GM19395 (cell line): ENCODE measurements around the gene NDUFA11.
A peak's percentile ranks its signal among the peaks of the same experiment; 100 is the strongest.

Experiments
- ATAC-seq: cut with Tn5 transposase; IDR thresholded peaks from one replicate; pipeline ENCODE4 v1.9.1; 2021; ENCODE audit warnings: mild to moderate bottlenecking, moderate library complexity; ENCODE audit not compliant: unreplicated experiment

Gene NDUFA11

DNA sequence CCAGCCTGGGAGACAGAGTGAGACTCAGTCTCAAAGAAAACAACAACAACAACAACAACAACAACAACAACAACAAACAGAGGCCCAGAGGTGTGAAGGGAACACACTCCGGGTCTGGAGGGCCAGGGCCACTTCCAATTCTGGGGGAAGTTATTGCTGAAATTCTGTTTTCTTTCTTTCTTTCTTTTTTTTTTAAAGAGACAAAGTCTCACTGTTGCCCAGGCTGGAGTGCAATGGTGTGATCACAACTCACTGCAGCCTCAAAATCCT lies 7.0 kb upstream of the NDUFA11 start:
- ATAC-seq: no peak

GRCh38 chr19:5908773-5909442 lies 5.3 kb upstream of the NDUFA11 start:
- ATAC-seq: no peak

- ATAC-seq: no peak
Observed at GRCh38 chr19:5907241-5907640, 3.7 kb upstream of the NDUFA11 start.

GRCh38 chr19:5905114-5905778 lies 1.7 kb upstream of the NDUFA11 start:
- ATAC-seq: no peak

GRCh38 chr19:5904352-5905113 lies 943 bp upstream of the NDUFA11 start, which contains the start of gene VMAC:
Gene VMAC, plus strand, starts transcription at chr19:5904872. Its CDS starts 19 bp downstream, at chr19:5904891.
- ATAC-seq: peak; percentile 89

DNA sequence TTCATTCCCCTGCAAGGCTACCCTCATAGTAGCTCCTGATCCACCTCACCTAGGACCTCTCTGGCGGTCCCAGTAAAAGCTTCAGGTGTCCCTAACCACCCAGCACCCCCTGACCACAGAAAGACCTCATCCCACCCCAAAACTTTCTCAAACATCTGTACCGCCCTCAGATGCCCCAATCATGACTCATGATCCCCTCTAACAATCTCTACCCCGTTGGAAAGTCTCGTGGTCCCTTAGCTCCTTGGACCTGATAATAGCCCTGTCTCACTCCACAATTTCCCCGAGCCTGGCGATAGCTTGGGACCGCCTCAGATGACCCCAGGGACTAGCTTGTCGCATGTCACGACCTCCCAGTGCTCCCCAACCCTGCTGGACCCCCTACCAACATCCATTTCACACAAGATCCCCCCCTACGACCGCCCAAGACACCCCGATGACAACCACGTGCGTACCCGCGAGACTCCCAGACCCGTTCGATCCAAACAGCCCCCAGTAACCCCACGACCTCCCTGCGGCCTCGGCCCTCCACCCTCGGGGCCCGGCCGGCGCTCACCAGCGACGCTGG lies 450 bp downstream of the NDUFA11 start:
- ATAC-seq: no peak

GRCh38 chr19:5900976-5901375 lies 2.6 kb downstream of the NDUFA11 start:
- no peak for ATAC-seq

DNA sequence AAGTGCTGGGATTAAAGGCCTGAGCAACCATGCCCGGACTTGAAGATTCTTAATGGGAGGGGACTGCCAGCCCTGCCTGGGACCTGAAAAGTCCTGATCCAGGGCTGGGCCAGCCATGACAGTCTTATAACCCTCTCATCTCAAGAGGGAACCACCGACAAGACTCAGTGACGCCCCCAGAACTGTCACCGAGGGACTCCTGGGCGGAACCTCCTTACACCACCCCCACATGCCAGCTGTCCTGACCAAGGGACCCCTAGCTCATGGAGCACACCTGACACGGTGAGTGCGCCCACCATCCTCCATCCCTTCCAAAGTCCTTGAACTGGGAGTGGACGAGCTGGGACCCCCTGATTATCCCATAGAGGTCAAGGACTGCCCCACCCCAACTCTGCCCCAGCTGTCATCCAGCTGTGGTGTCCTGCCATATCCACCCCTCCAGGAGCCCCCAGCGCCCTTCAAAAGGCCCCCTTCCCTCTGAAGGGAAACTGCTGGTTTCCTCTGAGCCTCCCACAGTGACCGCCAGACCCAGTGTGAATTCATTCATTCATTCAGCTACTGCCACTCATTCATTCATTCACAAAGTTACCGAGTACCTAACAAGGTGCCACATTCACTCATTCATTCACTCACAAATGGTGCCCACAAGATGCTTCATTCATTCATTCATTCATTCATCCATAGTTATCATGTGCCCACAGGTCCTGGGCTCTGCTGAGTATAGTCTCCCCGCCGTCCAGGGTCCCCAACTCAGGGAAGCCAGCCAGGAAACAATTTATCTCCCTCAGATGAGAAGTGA lies 3.7 kb downstream of the NDUFA11 start:
- no peak for ATAC-seq

DNA sequence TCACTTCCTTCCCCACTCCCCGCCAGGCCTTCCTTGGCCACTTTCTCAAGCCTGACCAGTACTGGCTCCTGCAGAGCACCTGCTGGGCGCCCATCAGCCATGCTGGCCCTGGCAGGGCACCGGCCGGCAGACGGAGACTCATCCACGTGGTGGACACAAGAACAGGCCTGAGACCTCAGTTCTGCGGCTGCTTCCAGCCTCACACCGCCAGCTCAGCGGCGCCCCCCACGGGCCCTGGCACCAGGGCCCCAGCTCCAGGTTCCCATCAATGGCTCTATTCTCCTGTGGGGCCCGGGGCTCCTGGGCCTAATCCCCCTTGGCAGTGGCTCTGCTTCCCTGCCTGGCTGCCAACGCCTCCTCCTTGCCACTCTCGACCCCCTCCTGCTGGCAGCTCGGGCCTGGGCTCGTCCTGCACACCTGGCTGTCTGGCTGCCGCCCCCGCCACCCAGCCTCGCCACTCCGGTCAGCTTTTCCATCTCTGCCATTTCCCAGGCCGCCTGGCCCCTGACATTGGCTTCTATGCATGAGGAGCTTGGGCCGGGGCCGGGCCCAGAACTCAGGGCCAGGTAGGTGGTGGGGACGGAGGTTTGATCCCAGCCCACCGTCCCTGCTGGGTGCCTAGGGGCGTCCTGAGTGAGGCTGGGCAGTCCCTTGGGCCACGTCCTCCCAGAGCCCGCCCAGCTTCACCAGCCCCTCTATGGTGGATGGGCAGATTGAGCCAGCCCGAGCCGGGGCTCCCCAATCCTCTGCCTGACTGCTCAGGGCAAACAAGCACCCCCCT lies 6.2 kb downstream of the NDUFA11 start:
- no peak for ATAC-seq

GRCh38 chr19:5896365-5897076 lies 7.1 kb downstream of the NDUFA11 start:
- ATAC-seq: no peak

DNA sequence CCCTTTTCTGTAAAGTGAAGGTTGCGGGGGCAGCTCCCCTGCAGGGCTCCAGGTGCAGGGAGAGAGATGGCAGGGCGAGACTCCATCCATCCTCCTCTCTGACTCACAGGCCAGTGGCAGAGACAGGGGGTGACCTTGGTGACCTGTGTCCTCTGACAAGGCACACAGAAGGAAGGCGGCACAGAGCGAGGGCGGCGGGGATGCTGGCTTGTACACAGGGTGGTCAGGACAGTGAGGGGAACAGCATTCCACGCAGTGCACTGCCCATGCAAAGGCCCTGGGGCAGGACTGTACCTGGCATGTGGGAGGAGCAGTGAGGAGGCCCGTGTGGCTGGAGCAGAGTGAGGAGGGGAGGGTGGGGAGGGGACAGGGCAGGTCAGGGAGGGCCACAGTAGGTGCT lies 7.7 kb downstream of the NDUFA11 start:
- ATAC-seq: no peak

DNA sequence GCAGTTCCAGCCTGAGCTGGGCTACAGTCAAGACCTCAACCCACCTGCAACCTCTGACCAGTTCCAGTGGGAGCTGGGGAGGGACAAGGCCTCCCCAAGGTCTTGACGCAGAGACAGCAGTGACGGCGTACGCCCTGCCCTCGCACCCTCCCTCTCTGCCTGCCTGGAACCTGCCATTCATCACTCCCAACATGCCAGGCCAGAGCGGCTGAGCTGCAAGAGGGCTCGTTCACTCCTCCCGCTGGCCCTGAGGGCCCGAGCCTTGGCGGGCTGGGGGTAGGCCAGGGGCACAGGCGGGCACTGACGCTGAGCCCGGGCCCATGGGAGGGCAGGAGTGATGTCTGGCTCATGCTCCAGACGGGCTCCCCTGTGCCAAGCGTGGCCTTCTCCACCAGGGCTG lies 8.2 kb downstream of the NDUFA11 start:
- no peak for ATAC-seq

DNA sequence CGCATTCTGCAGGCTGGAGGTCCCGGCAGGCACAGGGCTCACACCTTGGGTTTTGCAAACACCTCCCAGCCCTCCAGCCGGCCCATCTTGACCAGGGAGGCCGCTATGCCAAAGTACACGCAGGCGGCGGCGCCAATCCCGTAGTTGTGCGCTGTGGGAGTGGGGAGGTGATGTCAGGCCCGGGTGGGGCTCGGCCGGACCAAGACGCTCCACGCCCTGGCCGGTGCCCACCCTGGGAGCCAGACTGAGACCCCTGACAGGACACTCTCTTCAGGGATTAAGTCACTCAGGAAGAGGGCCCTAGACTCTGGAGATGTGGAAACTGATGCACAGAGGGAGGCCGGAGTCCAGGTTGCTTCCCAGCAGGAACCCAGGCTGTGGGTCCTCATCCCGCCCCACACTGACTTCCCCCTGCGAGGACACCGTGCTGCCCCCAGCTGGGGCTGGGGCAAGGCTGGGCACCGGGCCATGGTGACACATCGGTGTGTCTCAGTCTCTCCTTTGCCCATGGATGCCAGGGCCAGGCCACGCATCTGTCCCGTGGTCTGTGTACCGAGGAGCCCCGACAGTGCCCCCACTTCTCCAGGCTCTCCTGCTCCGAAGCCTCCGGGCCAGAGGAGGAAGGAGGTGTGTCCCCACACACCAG lies 8.8 kb downstream of the NDUFA11 start:
- no peak for ATAC-seq

DNA sequence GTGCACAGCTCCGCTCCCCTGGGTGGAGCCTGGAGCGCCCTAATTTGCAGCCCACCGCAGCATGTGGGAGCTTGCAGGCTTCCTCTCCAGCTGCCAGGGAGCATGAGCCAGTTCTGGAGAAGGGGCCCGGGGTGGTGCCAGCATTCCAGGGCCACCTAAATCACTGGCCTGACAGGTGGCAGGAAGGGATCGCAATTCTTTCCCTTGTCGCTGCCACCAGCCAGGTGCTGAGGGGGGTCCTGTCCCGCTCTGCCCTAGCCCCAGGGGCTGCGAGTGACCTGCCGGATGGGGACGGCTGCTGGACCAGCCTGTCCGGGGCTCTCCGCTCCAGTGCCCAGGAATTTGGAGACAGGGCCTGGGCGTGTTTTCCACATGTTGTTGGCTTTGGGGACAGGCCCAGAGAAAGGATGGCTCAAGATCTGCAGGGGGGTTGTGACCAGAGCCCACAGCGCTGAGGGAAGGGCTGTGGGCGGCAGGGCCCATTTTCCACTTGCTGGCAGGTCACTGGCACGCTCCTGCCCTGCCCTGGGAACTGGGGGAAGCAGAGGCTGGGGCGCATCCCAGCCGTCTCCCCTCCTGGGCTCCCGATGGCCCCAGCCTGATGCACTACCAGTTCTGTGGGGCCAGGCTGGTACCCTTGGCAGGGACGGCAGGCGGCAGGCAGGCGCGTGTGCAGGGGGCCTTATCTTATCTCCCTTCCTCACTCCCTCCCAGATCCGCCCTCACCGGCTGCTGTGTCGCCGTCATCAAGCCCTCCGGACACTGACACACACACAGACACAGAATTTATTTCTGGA lies 9.5 kb downstream of the NDUFA11 start:
- no peak for ATAC-seq

DNA sequence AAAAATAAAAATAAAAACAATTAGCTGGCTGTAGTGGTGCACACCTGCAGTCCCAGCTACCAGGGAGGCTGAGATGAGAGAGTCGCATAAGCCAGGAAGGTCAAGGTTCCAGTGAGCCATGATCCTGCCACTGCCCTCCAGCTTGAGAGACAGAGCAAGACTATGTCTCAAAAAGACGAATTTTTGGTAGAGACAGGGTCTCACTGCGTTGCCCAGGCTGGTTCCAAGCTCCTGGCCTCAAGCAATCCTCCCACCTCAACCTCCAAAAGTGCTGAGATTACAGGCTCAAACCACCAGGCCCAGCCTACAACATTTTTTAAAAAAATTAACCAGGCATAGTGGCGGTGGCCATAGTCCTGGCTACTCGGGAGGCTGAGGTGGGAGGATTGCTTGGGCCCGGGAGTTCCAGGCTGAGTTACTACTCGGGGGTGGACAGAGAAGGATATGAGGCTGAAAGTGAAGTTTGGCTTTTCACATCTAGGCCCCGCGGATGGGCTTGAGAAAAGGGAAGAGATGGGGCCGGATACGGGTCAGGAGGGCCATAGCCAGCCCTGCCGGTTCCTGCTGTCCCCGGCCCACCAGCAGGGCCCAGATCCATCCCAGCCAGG lies 10.2 kb downstream of the NDUFA11 start:
- no peak for ATAC-seq

DNA sequence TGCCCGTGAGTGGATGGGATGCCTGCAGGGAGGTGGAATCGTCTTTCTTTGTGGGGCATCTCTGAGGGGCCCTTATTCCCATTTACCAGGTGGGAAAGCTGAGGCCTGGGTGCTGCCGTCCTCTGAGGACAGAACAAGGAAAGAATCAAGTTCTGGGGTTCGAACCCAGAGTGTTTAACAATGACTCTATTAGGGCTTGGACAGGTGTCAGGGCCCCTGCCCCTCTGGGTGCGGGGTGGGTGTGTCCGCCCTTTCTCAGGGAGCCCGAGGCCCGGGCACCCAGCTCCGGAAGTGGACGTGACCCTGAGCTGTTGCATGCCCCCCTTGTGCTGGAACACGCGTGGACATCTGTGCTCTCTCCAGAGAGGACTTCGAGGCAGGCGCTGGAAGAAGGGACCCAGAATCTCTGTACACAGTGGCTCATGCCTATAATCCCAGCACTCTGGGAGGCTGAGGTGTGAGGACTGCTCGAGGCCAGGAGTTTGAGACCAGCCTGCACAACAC lies 10.8 kb downstream of the NDUFA11 start:
- no peak for ATAC-seq

DNA sequence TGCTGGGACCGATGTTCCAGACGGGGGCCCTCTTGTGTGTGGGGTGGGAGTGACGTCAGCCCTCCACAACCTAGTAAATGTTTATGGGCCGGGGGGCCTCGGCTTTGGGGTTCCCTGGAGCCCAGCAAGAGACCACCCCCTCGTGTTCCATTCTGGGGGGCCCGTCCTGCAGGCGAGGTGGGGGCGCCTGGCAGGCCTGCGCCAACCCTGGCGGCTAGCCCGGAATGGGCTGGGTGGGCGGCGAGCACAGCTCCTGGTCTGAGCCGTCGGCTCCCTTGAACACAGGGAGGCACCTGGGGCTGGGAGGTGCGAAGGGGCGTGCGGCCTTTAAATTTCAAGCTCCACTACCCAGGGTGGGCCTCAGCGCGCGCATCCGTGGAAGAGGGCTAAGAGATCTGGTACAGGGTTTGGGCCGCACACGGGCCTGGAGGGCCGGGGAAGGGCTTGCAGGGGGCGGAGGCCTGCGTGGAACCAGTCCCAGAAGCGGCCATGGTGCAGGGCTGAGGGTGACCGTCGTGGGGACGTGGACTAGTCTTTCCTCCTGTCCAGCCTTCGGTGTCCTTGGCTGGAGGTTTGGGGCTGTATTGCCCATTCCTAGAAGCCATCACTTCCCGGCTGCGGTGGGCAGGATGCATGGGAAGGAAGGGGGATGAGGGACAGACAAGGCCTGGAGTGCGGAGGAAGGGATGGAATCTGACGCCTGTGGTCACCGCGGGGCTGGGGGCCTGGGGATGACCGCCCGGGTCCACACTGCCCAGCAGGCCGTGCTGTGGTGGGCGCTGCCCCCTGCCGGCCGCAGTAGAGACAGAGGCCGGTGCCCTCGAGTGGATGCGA lies 11.4 kb downstream of the NDUFA11 start:
- ATAC-seq: no peak
